Measurements from ENCODE around the gene RNF11.

DNA sequence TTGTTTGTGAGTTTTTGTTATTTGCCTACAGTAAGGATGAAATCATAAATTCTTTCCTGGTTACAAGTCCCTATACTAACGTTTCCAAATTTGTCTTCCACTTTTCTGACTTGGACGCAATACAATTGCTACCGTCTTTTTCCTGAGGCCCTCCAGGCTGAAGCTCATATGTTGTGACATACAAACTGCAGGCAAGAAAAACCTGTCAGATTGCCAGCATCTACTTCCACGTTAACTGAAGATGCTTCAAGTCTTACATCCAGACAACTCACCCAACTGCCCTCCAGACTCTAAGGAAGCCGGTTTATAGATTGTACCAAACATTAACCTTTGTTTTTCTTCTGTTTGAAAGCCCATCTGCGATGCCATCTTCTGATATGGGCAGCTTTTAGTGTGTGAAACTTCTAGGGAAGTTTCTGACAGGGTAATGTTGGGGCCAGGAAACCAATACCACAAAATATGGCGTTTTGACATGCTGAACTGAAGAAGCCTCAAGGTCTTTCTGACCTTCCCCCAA is 21.4 kb upstream of the RNF11 start:
- TF ChIP-seq, protein P1, sequence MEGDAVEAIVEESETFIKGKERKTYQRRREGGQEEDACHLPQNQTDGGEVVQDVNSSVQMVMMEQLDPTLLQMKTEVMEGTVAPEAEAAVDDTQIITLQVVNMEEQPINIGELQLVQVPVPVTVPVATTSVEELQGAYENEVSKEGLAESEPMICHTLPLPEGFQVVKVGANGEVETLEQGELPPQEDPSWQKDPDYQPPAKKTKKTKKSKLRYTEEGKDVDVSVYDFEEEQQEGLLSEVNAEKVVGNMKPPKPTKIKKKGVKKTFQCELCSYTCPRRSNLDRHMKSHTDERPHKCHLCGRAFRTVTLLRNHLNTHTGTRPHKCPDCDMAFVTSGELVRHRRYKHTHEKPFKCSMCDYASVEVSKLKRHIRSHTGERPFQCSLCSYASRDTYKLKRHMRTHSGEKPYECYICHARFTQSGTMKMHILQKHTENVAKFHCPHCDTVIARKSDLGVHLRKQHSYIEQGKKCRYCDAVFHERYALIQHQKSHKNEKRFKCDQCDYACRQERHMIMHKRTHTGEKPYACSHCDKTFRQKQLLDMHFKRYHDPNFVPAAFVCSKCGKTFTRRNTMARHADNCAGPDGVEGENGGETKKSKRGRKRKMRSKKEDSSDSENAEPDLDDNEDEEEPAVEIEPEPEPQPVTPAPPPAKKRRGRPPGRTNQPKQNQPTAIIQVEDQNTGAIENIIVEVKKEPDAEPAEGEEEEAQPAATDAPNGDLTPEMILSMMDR (IDR thresholded peaks at IDR 0.05; ENCODE audit: insufficient read depth, low read length, poor library complexity, severe bottlenecking): no peak
- TF ChIP-seq EZH2phosphoT487 (conservative IDR thresholded peaks at IDR 0.05; ENCODE audit: low read length): no peak
